HEK293 (cell line): ENCODE measurements around the gene AKAP9.

Experiments used
- CTCF ChIA-PET: fragments of 350-600 bp; formaldehyde crosslinking; extraction: SDS; loops from one replicate; lab custom pipeline; 2021; ENCODE audit warnings: antibody characterized with exemption; lab: Yijun Ruan, JAX
- POLR2A ChIA-PET: fragments of 300-600 bp; formaldehyde crosslinking; extraction: SDS; loops from one replicate; lab custom pipeline; 2020; ENCODE audit warnings: antibody characterized with exemption, inconsistent platforms; lab: Yijun Ruan, JAX
- H3K27ac ChIP-seq: fragments of 200-500 bp; sonication (Bioruptor generic); 2 replicates; pipeline ENCODE4 v1.5.1; 2014; ENCODE audit warnings: low read depth, low read length, control low read depth, inconsistent platforms; ENCODE audit errors: extremely low read depth
- H3K36me3 ChIP-seq, 2 experiments: fragments of 200-500 bp in 1 of 2; sonication (Bioruptor generic) in 1 of 2; 1 replicate in 1 of 2; 2 replicates in 1 of 2; pipeline ENCODE4 v1.5.1; 2014 to 2017; ENCODE audit warnings: inconsistent platforms in 2 of 2, low read length in 2 of 2; ENCODE audit not compliant: control insufficient read depth in 2 of 2, insufficient read depth in 1 of 2
- H3K4me1 ChIP-seq: fragments of 200-500 bp; sonication (Bioruptor generic); 2 replicates; pipeline ENCODE4 v1.5.1; 2014; ENCODE audit warnings: mild to moderate bottlenecking, low read length, inconsistent platforms; ENCODE audit not compliant: control insufficient read depth, insufficient read depth
- H3K4me3 ChIP-seq: 2 replicates; pipeline ENCODE4 v1.5.1; 2011; ENCODE audit warnings: low read depth, mild to moderate bottlenecking, control low read depth, low read length, moderate library complexity
- H3K9me3 ChIP-seq: fragments of 200-500 bp; sonication (Bioruptor generic); 2 replicates; pipeline ENCODE4 v1.5.1; 2014; ENCODE audit warnings: low read depth, low read length, inconsistent platforms; ENCODE audit not compliant: control insufficient read depth, insufficient read depth
- KLF1 ChIP-seq: fragments of 450-650 bp; formaldehyde crosslinking; IDR thresholded peaks from 2 replicates; pipeline ENCODE4 v1.5.1; 2016; ENCODE audit warnings: missing biosample characterization, missing genetic modification characterization
- OSR2 ChIP-seq: fragments of 450-650 bp; formaldehyde crosslinking; IDR thresholded peaks from 2 replicates; pipeline ENCODE4 v1.5.1; 2016; ENCODE audit warnings: missing biosample characterization, missing genetic modification characterization
- ZBTB1 ChIP-seq: fragments of 450-650 bp; formaldehyde crosslinking; IDR thresholded peaks from 2 replicates; pipeline ENCODE4 v1.5.1; 2016; ENCODE audit warnings: missing biosample characterization, missing genetic modification characterization
- ZBTB48 ChIP-seq: fragments of 450-650 bp; formaldehyde crosslinking; IDR thresholded peaks from 2 replicates; pipeline ENCODE4 v1.5.1; 2016; ENCODE audit warnings: missing biosample characterization, missing genetic modification characterization
- ZNF114 ChIP-seq: fragments of 450-650 bp; formaldehyde crosslinking; IDR thresholded peaks from 2 replicates; pipeline ENCODE4 v1.5.0; 2017; ENCODE audit warnings: missing biosample characterization, missing genetic modification characterization
- ZNF155 ChIP-seq: fragments of 450-650 bp; formaldehyde crosslinking; IDR thresholded peaks from 2 replicates; pipeline ENCODE4 v1.5.1; 2016; ENCODE audit warnings: missing biosample characterization, missing genetic modification characterization
- ZNF157 ChIP-seq: fragments of 450-650 bp; formaldehyde crosslinking; IDR thresholded peaks from 2 replicates; pipeline ENCODE4 v1.5.1; 2016; ENCODE audit warnings: missing biosample characterization, missing genetic modification characterization
- ZNF221 ChIP-seq: fragments of 450-650 bp; formaldehyde crosslinking; IDR thresholded peaks from 2 replicates; pipeline ENCODE4 v1.5.1; 2017; ENCODE audit warnings: missing biosample characterization, missing genetic modification characterization, borderline replicate concordance
- ZNF292 ChIP-seq: fragments of 450-650 bp; formaldehyde crosslinking; IDR thresholded peaks from 2 replicates; pipeline ENCODE4 v1.5.1; 2016; ENCODE audit warnings: low read depth, missing biosample characterization, missing genetic modification characterization, borderline replicate concordance
- ZNF404 ChIP-seq: fragments of 450-650 bp; formaldehyde crosslinking; IDR thresholded peaks from 2 replicates; pipeline ENCODE4 v1.5.1; 2017; ENCODE audit warnings: missing biosample characterization, missing genetic modification characterization
- ZNF433 ChIP-seq: fragments of 450-650 bp; formaldehyde crosslinking; IDR thresholded peaks from 2 replicates; pipeline ENCODE4 v1.5.1; 2016; ENCODE audit warnings: missing biosample characterization, missing genetic modification characterization, low read depth
- ZNF549 ChIP-seq: fragments of 450-650 bp; IDR thresholded peaks from 2 replicates; pipeline ENCODE4 v1.5.1; 2018; ENCODE audit warnings: missing biosample characterization, missing genetic modification characterization, mild to moderate bottlenecking, inconsistent platforms, moderate library complexity
- ZNF555 ChIP-seq: fragments of 450-650 bp; formaldehyde crosslinking; conservative IDR thresholded peaks from 2 replicates; pipeline ENCODE4 v1.5.1; 2017; ENCODE audit warnings: missing biosample characterization, mild to moderate bottlenecking, missing genetic modification characterization, inconsistent platforms
- ZNF600 ChIP-seq: fragments of 450-650 bp; formaldehyde crosslinking; IDR thresholded peaks from 2 replicates; pipeline ENCODE4 v1.5.1; 2016; ENCODE audit warnings: missing biosample characterization, missing genetic modification characterization
- ZNF610 ChIP-seq: fragments of 450-650 bp; formaldehyde crosslinking; IDR thresholded peaks from 2 replicates; pipeline ENCODE4 v1.5.1; 2016; ENCODE audit warnings: missing biosample characterization, missing genetic modification characterization, borderline replicate concordance
- ZNF777 ChIP-seq: fragments of 450-650 bp; formaldehyde crosslinking; IDR thresholded peaks from 2 replicates; pipeline ENCODE4 v1.5.1; 2017; ENCODE audit warnings: missing biosample characterization, missing genetic modification characterization, borderline replicate concordance
- TF ChIP-seq, protein P1 (sequence below): fragments of 450-650 bp; formaldehyde crosslinking; IDR thresholded peaks from 2 replicates; pipeline ENCODE4 v1.5.1; 2017; ENCODE audit warnings: missing biosample characterization, missing genetic modification characterization
- TF ChIP-seq, protein P2 (sequence below): fragments of 450-650 bp; formaldehyde crosslinking; IDR thresholded peaks from 2 replicates; pipeline ENCODE4 v1.5.1; 2016; ENCODE audit warnings: missing biosample characterization, missing genetic modification characterization
- TF ChIP-seq, protein P3 (sequence below): fragments of 450-650 bp; formaldehyde crosslinking; IDR thresholded peaks from 2 replicates; pipeline ENCODE4 v1.5.1; 2016; ENCODE audit warnings: missing biosample characterization, missing genetic modification characterization
- TF ChIP-seq, protein P4 (sequence below): fragments of 450-650 bp; formaldehyde crosslinking; IDR thresholded peaks from 2 replicates; pipeline ENCODE4 v1.5.1; 2016; ENCODE audit warnings: missing biosample characterization, missing genetic modification characterization, borderline replicate concordance
- TF ChIP-seq, protein P5 (sequence below): fragments of 450-650 bp; formaldehyde crosslinking; IDR thresholded peaks from 2 replicates; pipeline ENCODE4 v1.5.1; 2016; ENCODE audit warnings: missing biosample characterization, missing genetic modification characterization, borderline replicate concordance

The AKAP9 gene

DNA sequence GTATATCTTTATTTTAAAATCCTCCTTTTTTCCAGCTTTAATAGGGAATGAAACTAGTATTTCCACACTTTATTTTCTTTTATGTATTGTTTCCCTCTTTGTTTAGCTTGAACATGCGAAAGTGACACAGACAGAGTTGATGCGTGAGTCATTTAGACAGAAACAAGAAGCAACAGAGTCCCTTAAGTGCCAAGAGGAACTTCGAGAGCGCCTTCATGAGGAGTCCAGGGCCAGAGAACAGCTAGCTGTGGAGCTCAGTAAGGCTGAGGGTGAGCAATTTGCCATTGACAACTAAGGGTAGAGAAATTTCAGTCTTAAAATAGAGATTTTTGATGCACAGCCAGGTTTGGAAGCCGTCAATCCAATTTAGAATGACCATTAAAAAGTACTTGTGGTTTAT is 120.5 kb downstream of the AKAP9 start:
- no peaks in the 10 kb centered on the region for H3K9me3 ChIP-seq
- CTCF ChIA-PET, result interaction anchor here (0.6 kb wide), 1 partner anchor 72 kb away, joined by 3 read pairs; no protein-coding TSS in a partner anchor
- TF ChIP-seq ZNF114, result no peak
- TF ChIP-seq ZNF610, result no peak
- no peak for TF ChIP-seq ZNF157 (tag by site-specific recombination)
- TF ChIP-seq, protein P1, sequence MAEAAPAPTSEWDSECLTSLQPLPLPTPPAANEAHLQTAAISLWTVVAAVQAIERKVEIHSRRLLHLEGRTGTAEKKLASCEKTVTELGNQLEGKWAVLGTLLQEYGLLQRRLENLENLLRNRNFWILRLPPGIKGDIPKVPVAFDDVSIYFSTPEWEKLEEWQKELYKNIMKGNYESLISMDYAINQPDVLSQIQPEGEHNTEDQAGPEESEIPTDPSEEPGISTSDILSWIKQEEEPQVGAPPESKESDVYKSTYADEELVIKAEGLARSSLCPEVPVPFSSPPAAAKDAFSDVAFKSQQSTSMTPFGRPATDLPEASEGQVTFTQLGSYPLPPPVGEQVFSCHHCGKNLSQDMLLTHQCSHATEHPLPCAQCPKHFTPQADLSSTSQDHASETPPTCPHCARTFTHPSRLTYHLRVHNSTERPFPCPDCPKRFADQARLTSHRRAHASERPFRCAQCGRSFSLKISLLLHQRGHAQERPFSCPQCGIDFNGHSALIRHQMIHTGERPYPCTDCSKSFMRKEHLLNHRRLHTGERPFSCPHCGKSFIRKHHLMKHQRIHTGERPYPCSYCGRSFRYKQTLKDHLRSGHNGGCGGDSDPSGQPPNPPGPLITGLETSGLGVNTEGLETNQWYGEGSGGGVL (tag by site-specific recombination), result no peak
- TF ChIP-seq, protein P2, sequence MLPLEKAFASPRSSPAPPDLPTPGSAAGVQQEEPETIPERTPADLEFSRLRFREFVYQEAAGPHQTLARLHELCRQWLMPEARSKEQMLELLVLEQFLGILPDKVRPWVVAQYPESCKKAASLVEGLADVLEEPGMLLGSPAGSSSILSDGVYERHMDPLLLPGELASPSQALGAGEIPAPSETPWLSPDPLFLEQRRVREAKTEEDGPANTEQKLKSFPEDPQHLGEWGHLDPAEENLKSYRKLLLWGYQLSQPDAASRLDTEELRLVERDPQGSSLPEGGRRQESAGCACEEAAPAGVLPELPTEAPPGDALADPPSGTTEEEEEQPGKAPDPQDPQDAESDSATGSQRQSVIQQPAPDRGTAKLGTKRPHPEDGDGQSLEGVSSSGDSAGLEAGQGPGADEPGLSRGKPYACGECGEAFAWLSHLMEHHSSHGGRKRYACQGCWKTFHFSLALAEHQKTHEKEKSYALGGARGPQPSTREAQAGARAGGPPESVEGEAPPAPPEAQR (tag by site-specific recombination), result no peak
- no peak for TF ChIP-seq ZBTB1 (tag by site-specific recombination)
- no peak for TF ChIP-seq ZNF555 (tag by site-specific recombination)
- no peak for TF ChIP-seq ZNF600 (tag by site-specific recombination)
- TF ChIP-seq, protein P3, sequence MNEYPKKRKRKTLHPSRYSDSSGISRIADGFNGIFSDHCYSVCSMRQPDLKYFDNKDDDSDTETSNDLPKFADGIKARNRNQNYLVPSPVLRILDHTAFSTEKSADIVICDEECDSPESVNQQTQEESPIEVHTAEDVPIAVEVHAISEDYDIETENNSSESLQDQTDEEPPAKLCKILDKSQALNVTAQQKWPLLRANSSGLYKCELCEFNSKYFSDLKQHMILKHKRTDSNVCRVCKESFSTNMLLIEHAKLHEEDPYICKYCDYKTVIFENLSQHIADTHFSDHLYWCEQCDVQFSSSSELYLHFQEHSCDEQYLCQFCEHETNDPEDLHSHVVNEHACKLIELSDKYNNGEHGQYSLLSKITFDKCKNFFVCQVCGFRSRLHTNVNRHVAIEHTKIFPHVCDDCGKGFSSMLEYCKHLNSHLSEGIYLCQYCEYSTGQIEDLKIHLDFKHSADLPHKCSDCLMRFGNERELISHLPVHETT (tag by site-specific recombination), result no peak
- TF ChIP-seq ZNF292, result no peak
- no peak for TF ChIP-seq ZNF433 (tag by site-specific recombination)
- TF ChIP-seq, protein P4, sequence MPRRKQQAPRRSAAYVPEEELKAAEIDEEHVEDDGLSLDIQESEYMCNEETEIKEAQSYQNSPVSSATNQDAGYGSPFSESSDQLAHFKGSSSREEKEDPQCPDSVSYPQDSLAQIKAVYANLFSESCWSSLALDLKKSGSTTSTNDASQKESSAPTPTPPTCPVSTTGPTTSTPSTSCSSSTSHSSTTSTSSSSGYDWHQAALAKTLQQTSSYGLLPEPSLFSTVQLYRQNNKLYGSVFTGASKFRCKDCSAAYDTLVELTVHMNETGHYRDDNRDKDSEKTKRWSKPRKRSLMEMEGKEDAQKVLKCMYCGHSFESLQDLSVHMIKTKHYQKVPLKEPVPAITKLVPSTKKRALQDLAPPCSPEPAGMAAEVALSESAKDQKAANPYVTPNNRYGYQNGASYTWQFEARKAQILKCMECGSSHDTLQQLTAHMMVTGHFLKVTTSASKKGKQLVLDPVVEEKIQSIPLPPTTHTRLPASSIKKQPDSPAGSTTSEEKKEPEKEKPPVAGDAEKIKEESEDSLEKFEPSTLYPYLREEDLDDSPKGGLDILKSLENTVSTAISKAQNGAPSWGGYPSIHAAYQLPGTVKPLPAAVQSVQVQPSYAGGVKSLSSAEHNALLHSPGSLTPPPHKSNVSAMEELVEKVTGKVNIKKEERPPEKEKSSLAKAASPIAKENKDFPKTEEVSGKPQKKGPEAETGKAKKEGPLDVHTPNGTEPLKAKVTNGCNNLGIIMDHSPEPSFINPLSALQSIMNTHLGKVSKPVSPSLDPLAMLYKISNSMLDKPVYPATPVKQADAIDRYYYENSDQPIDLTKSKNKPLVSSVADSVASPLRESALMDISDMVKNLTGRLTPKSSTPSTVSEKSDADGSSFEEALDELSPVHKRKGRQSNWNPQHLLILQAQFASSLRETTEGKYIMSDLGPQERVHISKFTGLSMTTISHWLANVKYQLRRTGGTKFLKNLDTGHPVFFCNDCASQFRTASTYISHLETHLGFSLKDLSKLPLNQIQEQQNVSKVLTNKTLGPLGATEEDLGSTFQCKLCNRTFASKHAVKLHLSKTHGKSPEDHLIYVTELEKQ, result no peak
- TF ChIP-seq KLF1 (tag by site-specific recombination), result no peak
- no peak for TF ChIP-seq ZNF221 (tag by site-specific recombination)
- no peak for TF ChIP-seq ZNF549 (tag by site-specific recombination)
- TF ChIP-seq, all 188 proteins: peak for 0
- no peak overlapping the region for H3K4me3 ChIP-seq
- H3K27ac ChIP-seq, result no peak overlapping the region
- peaks cover 16% of the 10 kb centered on the region for H3K4me1 ChIP-seq
- peaks cover 0 to 4% of the 10 kb centered on the region in 2 experiments; a peak in 1 of 3 replicates for H3K36me3 ChIP-seq
- POLR2A ChIA-PET, result no interaction called here

DNA sequence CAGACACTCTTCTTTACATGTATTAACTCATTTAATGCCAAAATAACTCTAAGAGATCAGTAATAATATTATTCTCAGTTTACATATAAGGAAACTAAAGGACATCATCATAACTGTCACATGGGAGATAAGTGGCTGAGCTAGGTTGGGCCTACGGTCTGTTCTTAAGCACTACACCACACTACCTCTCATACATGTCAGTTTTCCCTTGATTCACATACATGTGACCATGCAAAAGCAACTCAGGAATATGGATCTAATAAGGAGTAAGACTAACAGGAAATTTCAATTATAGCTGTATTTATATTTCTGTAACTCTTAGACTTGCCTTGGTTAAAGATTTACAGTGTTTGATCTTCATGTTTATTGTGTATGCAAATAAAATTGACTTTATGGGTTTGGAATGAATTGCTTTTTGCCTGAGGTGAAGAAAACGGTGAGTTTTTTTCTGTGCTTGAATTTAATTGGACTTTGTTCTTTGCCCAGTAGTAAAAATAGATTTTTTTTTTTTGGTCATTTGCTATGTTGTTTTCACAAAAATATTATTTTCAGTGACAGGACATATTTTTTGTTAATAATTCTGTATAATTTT is 123.9 kb downstream of the AKAP9 start:
- Histone ChIP-seq H3K4me3 (no peak overlapping the region), H3K9me3 (no peaks in the 10 kb centered on the region), H3K36me3 (peaks cover 4 to 8% of the 10 kb centered on the region in 2 experiments; a peak in 2 of 3 replicates), H3K27ac (no peak overlapping the region), H3K4me1 (no peaks in the 10 kb centered on the region)
- CTCF ChIA-PET, result interaction anchor here (0.6 kb wide), 1 partner anchor 14 kb away, joined by 3 read pairs; no protein-coding TSS in a partner anchor
- POLR2A ChIA-PET, result no interaction called here
- TF ChIP-seq, protein P5, sequence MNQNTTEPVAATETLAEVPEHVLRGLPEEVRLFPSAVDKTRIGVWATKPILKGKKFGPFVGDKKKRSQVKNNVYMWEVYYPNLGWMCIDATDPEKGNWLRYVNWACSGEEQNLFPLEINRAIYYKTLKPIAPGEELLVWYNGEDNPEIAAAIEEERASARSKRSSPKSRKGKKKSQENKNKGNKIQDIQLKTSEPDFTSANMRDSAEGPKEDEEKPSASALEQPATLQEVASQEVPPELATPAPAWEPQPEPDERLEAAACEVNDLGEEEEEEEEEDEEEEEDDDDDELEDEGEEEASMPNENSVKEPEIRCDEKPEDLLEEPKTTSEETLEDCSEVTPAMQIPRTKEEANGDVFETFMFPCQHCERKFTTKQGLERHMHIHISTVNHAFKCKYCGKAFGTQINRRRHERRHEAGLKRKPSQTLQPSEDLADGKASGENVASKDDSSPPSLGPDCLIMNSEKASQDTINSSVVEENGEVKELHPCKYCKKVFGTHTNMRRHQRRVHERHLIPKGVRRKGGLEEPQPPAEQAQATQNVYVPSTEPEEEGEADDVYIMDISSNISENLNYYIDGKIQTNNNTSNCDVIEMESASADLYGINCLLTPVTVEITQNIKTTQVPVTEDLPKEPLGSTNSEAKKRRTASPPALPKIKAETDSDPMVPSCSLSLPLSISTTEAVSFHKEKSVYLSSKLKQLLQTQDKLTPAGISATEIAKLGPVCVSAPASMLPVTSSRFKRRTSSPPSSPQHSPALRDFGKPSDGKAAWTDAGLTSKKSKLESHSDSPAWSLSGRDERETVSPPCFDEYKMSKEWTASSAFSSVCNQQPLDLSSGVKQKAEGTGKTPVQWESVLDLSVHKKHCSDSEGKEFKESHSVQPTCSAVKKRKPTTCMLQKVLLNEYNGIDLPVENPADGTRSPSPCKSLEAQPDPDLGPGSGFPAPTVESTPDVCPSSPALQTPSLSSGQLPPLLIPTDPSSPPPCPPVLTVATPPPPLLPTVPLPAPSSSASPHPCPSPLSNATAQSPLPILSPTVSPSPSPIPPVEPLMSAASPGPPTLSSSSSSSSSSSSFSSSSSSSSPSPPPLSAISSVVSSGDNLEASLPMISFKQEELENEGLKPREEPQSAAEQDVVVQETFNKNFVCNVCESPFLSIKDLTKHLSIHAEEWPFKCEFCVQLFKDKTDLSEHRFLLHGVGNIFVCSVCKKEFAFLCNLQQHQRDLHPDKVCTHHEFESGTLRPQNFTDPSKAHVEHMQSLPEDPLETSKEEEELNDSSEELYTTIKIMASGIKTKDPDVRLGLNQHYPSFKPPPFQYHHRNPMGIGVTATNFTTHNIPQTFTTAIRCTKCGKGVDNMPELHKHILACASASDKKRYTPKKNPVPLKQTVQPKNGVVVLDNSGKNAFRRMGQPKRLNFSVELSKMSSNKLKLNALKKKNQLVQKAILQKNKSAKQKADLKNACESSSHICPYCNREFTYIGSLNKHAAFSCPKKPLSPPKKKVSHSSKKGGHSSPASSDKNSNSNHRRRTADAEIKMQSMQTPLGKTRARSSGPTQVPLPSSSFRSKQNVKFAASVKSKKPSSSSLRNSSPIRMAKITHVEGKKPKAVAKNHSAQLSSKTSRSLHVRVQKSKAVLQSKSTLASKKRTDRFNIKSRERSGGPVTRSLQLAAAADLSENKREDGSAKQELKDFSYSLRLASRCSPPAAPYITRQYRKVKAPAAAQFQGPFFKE, result no peak
- TF ChIP-seq ZNF777 (no peak), OSR2 (tag by site-specific recombination) (no peak), ZNF600 (tag by site-specific recombination) (no peak), ZBTB48 (tag by site-specific recombination) (no peak), ZNF404 (tag by site-specific recombination) (no peak), ZNF155 (tag by site-specific recombination) (no peak)
